Measurements from ENCODE around the gene TCERG1L.

Gene TCERG1L

GRCh38 chr10:131099028-131099726, 212.3 kb downstream of the TCERG1L start:
- Histone ChIP-seq H3K9me3 (ENCODE audit: control insufficient read depth, insufficient read depth, low read length) (no peaks in the 10 kb centered on the region), H3K4me1 (ENCODE audit: insufficient read depth, low read length) (peaks cover 1% of the 10 kb centered on the region; the same call in 1 of the 2 replicates), H3K36me3 (ENCODE audit: insufficient read depth, low read length) (no peaks in the 10 kb centered on the region), H3K9ac (ENCODE audit: low read depth, low read length) (no peak overlapping the region)

DNA sequence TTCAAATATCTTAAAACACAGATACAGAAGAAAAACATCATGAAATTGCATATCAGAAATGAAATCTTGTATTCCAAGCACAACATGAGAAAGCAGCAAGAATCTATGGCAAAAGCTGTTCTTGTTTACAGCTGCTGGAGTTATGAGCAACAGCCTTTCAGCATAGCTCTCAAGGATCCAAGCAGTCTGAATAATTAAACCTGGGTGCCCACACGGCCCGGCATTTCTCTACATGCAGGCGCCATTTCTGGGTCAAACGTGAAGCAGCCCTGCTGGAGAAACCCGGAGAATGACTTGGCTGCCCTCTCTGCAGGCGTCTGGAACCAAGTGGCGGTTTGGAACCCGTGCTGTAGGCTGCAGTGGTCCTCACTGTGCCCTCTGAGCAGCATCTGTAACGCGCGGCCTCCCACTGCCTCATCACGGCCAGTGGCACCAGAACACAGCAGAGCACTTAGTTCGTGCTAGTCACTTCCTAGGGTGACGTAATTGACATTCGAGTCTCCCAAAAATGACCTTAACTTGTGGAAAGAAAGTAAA, 213.0 kb downstream of the TCERG1L start:
- Histone ChIP-seq H3K4me1 (ENCODE audit: insufficient read depth, low read length) (peaks cover 5% of the 10 kb centered on the region; the same call in 1 of the 2 replicates), H3K36me3 (ENCODE audit: insufficient read depth, low read length) (no peaks in the 10 kb centered on the region), H3K9me3 (ENCODE audit: control insufficient read depth, insufficient read depth, low read length) (no peaks in the 10 kb centered on the region), H3K9ac (ENCODE audit: low read depth, low read length) (no peak overlapping the region)

DNA sequence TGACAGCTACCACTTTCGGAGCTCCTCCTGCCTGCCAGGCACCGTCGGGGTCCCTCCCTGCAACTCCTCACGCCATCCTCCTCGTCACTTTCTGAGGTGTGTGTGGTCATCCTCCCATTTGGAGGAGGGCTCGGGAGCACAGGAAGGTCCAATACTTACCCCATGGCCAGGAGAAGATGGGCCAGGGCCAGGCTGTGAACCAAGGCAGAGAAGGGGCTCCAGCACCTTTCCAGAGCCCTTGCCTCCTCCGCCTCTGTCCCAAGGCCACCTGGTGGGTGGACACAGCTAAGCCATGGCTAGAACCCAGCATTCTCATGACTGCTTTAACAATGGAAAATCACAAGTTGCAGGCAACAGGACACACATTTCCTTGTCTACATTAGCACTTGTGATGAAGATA, 215.5 kb downstream of the TCERG1L start:
- Histone ChIP-seq H3K9me3 (ENCODE audit: control insufficient read depth, insufficient read depth, low read length) (no peaks in the 10 kb centered on the region), H3K4me1 (ENCODE audit: insufficient read depth, low read length) (peaks cover 5% of the 10 kb centered on the region; the same call in 1 of the 2 replicates), H3K36me3 (ENCODE audit: insufficient read depth, low read length) (no peaks in the 10 kb centered on the region), H3K9ac (ENCODE audit: low read depth, low read length) (no peak overlapping the region)

- Histone ChIP-seq H3K4me1 (ENCODE audit: insufficient read depth, low read length) (peaks cover 5% of the 10 kb centered on the region; the same call in 1 of the 2 replicates), H3K9me3 (ENCODE audit: control insufficient read depth, insufficient read depth, low read length) (no peaks in the 10 kb centered on the region), H3K9ac (ENCODE audit: low read depth, low read length) (no peak overlapping the region), H3K36me3 (ENCODE audit: insufficient read depth, low read length) (no peaks in the 10 kb centered on the region)
Measured at GRCh38 chr10:131095313-131095580, 216.3 kb downstream of the TCERG1L start.

- peaks cover 5% of the 10 kb centered on the region; the same call in 1 of the 2 replicates for H3K4me1 ChIP-seq (ENCODE audit: insufficient read depth, low read length)
- no peaks in the 10 kb centered on the region for H3K9me3 ChIP-seq (ENCODE audit: control insufficient read depth, insufficient read depth, low read length)
- H3K36me3 ChIP-seq (ENCODE audit: insufficient read depth, low read length): no peaks in the 10 kb centered on the region
- no peak overlapping the region for H3K9ac ChIP-seq (ENCODE audit: low read depth, low read length)
Measured at GRCh38 chr10:131094527-131095312, 216.8 kb downstream of the TCERG1L start.

DNA sequence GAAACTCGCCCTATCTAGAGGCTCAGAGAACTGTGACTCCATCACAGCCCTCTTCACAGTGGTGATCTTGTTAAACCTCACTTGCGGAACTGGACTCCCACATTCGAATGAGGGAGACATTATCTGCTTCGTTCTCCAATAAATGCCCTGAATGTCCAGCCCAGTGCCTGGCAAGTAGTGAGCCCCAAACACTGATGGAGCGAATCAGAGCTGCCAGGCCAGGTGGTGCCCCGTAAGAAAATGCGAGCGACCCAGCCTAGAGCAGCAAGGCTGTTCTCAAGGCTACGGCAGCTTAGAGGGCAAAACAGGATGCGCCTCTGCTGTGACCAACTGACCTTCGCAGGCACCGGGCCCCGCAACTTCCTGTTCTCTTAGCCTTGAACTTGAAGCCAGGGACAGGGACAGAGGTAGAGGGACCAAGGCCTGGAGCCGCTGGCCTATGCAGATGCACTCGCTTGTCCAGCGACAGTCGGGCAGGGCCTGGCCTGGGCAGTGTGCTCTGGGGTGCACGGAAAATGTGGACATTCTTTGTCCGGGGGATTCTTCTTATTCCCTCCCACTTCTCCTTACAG, 217.6 kb downstream of the TCERG1L start:
- Histone ChIP-seq H3K9ac (ENCODE audit: low read depth, low read length) (no peak overlapping the region), H3K4me1 (ENCODE audit: insufficient read depth, low read length) (peaks cover 5% of the 10 kb centered on the region; the same call in 1 of the 2 replicates), H3K36me3 (ENCODE audit: insufficient read depth, low read length) (no peaks in the 10 kb centered on the region), H3K9me3 (ENCODE audit: control insufficient read depth, insufficient read depth, low read length) (no peaks in the 10 kb centered on the region)

- H3K9me3 ChIP-seq (ENCODE audit: control insufficient read depth, insufficient read depth, low read length): no peaks in the 10 kb centered on the region
- no peaks in the 10 kb centered on the region for H3K36me3 ChIP-seq (ENCODE audit: insufficient read depth, low read length)
- H3K9ac ChIP-seq (ENCODE audit: low read depth, low read length): no peak overlapping the region
- H3K4me1 ChIP-seq (ENCODE audit: insufficient read depth, low read length): peaks cover 5% of the 10 kb centered on the region; the same call in 1 of the 2 replicates
Measured at GRCh38 chr10:131093346-131093745, 218.2 kb downstream of the TCERG1L start.

DNA sequence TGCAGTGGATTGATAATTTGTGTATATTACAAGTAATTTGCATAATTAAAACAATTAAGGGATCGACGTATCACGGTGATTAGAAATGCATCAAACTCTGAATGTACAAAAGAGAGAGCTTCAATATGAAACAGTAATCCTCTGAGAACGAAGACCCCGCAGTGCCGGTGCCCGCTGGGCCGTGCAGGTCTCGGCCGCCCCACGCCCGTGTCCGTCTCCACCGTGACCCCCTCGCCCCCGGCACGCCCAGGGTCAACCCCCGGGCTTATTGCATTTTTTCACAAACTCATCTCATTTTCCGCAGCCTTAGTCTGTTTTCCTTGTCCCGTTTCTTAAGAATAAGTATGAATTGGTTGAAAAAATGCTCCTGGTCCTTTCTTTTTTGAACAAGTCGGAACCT, 218.6 kb downstream of the TCERG1L start:
- Histone ChIP-seq H3K36me3 (ENCODE audit: insufficient read depth, low read length) (no peaks in the 10 kb centered on the region), H3K4me1 (ENCODE audit: insufficient read depth, low read length) (peaks cover 5% of the 10 kb centered on the region; the same call in 1 of the 2 replicates), H3K9me3 (ENCODE audit: control insufficient read depth, insufficient read depth, low read length) (no peaks in the 10 kb centered on the region), H3K9ac (ENCODE audit: low read depth, low read length) (no peak overlapping the region)

GRCh38 chr10:131092386-131092785, 219.1 kb downstream of the TCERG1L start:
- Histone ChIP-seq H3K36me3 (ENCODE audit: insufficient read depth, low read length) (no peaks in the 10 kb centered on the region), H3K9me3 (ENCODE audit: control insufficient read depth, insufficient read depth, low read length) (no peaks in the 10 kb centered on the region), H3K4me1 (ENCODE audit: insufficient read depth, low read length) (peaks cover 5% of the 10 kb centered on the region; the same call in 1 of the 2 replicates), H3K9ac (ENCODE audit: low read depth, low read length) (no peak overlapping the region)

DNA sequence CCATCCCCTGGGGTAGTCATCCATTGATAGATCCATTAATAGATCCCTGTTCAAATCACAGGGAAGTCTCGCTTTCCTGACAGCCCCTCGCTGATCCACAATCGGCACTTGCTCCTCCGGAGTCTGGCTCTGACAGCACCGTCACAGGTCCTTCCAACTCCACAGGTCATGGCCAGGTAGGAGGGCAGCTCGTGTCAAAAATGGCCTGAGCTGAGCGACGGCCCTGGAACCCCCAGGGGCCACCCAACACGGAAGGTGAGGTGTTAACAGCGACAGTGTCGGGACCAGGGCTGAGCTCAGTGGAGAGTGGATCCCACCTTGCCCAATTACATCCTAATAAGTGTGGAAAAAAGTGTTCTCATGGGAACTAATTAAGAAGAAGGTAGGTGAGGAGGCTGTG, 219.8 kb downstream of the TCERG1L start:
- H3K9me3 ChIP-seq (ENCODE audit: control insufficient read depth, insufficient read depth, low read length): no peaks in the 10 kb centered on the region
- H3K36me3 ChIP-seq (ENCODE audit: insufficient read depth, low read length): no peaks in the 10 kb centered on the region
- peaks cover 5% of the 10 kb centered on the region; the same call in 1 of the 2 replicates for H3K4me1 ChIP-seq (ENCODE audit: insufficient read depth, low read length)
- H3K9ac ChIP-seq (ENCODE audit: low read depth, low read length): no peak overlapping the region

GRCh38 chr10:131090761-131091661, 220.5 kb downstream of the TCERG1L start:
- H3K9ac ChIP-seq (ENCODE audit: low read depth, low read length): no peak overlapping the region
- no peaks in the 10 kb centered on the region for H3K9me3 ChIP-seq (ENCODE audit: control insufficient read depth, insufficient read depth, low read length)
- no peaks in the 10 kb centered on the region for H3K36me3 ChIP-seq (ENCODE audit: insufficient read depth, low read length)
- H3K4me1 ChIP-seq (ENCODE audit: insufficient read depth, low read length): peaks cover 5% of the 10 kb centered on the region; the same call in 1 of the 2 replicates

GRCh38 chr10:131089861-131090260, 221.7 kb downstream of the TCERG1L start:
- peaks cover 5% of the 10 kb centered on the region; the same call in 1 of the 2 replicates for H3K4me1 ChIP-seq (ENCODE audit: insufficient read depth, low read length)
- no peak overlapping the region for H3K9ac ChIP-seq (ENCODE audit: low read depth, low read length)
- H3K36me3 ChIP-seq (ENCODE audit: insufficient read depth, low read length): no peaks in the 10 kb centered on the region
- H3K9me3 ChIP-seq (ENCODE audit: control insufficient read depth, insufficient read depth, low read length): no peaks in the 10 kb centered on the region

DNA sequence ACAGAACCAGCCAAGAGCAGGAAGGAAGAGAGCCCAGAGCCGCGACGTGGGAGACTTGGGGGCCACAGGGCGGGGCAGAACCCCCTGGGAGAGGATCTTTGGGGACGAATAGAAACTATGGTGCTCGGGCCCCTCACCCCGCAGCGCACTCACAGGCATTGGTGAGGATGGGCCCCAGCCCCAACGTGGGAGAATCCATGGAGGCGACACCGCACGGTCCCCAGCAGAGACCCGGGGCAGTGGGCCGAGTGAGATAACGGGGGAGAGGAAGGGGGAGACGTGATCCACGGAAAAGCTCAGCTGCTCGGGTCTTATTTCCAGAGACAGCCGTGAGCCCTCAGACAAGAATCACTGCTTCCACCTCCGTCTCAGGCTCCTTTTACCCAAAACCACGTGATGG, 222.4 kb downstream of the TCERG1L start:
- H3K9ac ChIP-seq (ENCODE audit: low read depth, low read length): no peak overlapping the region
- H3K9me3 ChIP-seq (ENCODE audit: control insufficient read depth, insufficient read depth, low read length): no peaks in the 10 kb centered on the region
- peaks cover 3% of the 10 kb centered on the region; the same call in 1 of the 2 replicates for H3K4me1 ChIP-seq (ENCODE audit: insufficient read depth, low read length)
- no peaks in the 10 kb centered on the region for H3K36me3 ChIP-seq (ENCODE audit: insufficient read depth, low read length)

DNA sequence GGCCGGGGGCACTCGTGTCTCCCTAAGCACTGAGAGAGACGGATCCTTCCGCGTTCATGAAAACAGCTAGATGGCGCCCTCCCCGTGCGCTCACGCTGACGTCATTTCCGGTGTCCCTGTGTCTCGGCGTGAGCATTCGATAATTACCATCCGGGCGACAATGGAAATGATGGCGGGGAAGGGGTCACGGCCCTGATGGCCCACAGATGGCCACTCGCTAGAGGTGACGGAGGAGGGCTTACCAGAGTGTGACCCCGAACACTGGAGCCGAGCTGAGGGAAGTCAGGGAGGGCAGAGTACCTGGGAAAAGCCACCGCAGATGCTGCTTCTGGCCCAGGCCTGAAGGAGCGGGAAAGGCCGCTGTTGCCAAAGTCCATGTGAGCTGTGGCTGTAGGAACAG, 222.9 kb downstream of the TCERG1L start:
- Histone ChIP-seq H3K9ac (ENCODE audit: low read depth, low read length) (no peak overlapping the region), H3K9me3 (ENCODE audit: control insufficient read depth, insufficient read depth, low read length) (no peaks in the 10 kb centered on the region), H3K4me1 (ENCODE audit: insufficient read depth, low read length) (no peaks in the 10 kb centered on the region; the same call in 1 of the 2 replicates), H3K36me3 (ENCODE audit: insufficient read depth, low read length) (no peaks in the 10 kb centered on the region)
